SK-N-SH treated with all-trans-retinoic acid at 6 μM for 48 hours (cell line): ENCODE data around the gene PRRG2.

ENCODE experiments used
- ATAC-seq: fragments of 200-7000 bp; cut with Tn5 transposase; 3 replicates; pipeline ENCODE4 v1.9.1; 2020; ENCODE audit warnings: mild to moderate bottlenecking, moderate library complexity
- ARNTL ChIP-seq: fragments of 450-650 bp; formaldehyde crosslinking; IDR thresholded peaks from 2 replicates; pipeline ENCODE4 v1.5.0; 2020; ENCODE audit warnings: low read depth, mild to moderate bottlenecking, moderate library complexity, borderline replicate concordance
- BACH2 ChIP-seq: fragments of 250-450 bp; sonication (Bioruptor Pico); IDR thresholded peaks from 2 replicates; pipeline ENCODE4 v1.9.0; 2021; ENCODE audit warnings: mild to moderate bottlenecking, borderline replicate concordance
- CSRNP3 ChIP-seq: fragments of 250-450 bp; sonication (Bioruptor Pico); IDR thresholded peaks from 2 replicates; pipeline ENCODE4 v1.5.1; 2021; ENCODE audit warnings: mild to moderate bottlenecking, moderate library complexity
- ESRRG ChIP-seq: fragments of 250-450 bp; sonication (Bioruptor Pico); IDR thresholded peaks from 2 replicates; pipeline ENCODE4 v1.6.1; 2021; ENCODE audit warnings: mild to moderate bottlenecking
- GLIS3 ChIP-seq: fragments of 250-450 bp; sonication (Bioruptor Pico); IDR thresholded peaks from 2 replicates; pipeline ENCODE4 v1.5.0; 2020; ENCODE audit warnings: mild to moderate bottlenecking, moderate library complexity
- ISL1 ChIP-seq: fragments of 250-450 bp; sonication (Bioruptor Pico); IDR thresholded peaks from 2 replicates; pipeline ENCODE4 v2.1.2; 2022; ENCODE audit warnings: mild to moderate bottlenecking, moderate library complexity
- OSR1 ChIP-seq: fragments of 250-450 bp; sonication (Bioruptor Pico); IDR thresholded peaks from 2 replicates; pipeline ENCODE4 v1.8.0; 2022; ENCODE audit warnings: moderate library complexity, mild to moderate bottlenecking, inconsistent platforms
- PATZ1 ChIP-seq: fragments of 250-450 bp; sonication (Bioruptor Pico); IDR thresholded peaks from 2 replicates; pipeline ENCODE4 v1.8.0; 2020; ENCODE audit warnings: mild to moderate bottlenecking, moderate library complexity, borderline replicate concordance
- RARB ChIP-seq: fragments of 250-450 bp; sonication (Bioruptor Pico); IDR thresholded peaks from 2 replicates; pipeline ENCODE4 v1.8.0; 2021; ENCODE audit warnings: mild to moderate bottlenecking, moderate library complexity
- SNAI2 ChIP-seq: fragments of 250-450 bp; sonication (Bioruptor Pico); IDR thresholded peaks from 2 replicates; pipeline ENCODE4 v1.5.0; 2020; ENCODE audit warnings: mild to moderate bottlenecking, moderate library complexity
- TCF4 ChIP-seq: fragments of 250-450 bp; sonication (Bioruptor Pico); IDR thresholded peaks from 2 replicates; pipeline ENCODE4 v1.8.0; 2021; ENCODE audit warnings: mild to moderate bottlenecking, moderate library complexity, borderline replicate concordance
- TOX ChIP-seq: fragments of 250-450 bp; sonication (Bioruptor Pico); IDR thresholded peaks from 2 replicates; pipeline ENCODE4 v1.8.0; 2021; ENCODE audit warnings: mild to moderate bottlenecking, moderate library complexity, borderline replicate concordance
- TSHZ2 ChIP-seq: fragments of 250-450 bp; sonication (Bioruptor Pico); IDR thresholded peaks from 2 replicates; pipeline ENCODE4 v1.5.0; 2020; ENCODE audit warnings: mild to moderate bottlenecking, moderate library complexity
- ZC3H10 ChIP-seq: fragments of 250-450 bp; sonication (Bioruptor Pico); IDR thresholded peaks from 2 replicates; pipeline ENCODE4 v1.5.1; 2021; ENCODE audit warnings: mild to moderate bottlenecking, moderate library complexity
- ZFP3 ChIP-seq: fragments of 250-450 bp; sonication (Bioruptor Pico); IDR thresholded peaks from 2 replicates; pipeline ENCODE4 v1.5.0; 2020; ENCODE audit warnings: mild to moderate bottlenecking, moderate library complexity
- ZFP30 ChIP-seq: fragments of 450-650 bp; formaldehyde crosslinking; IDR thresholded peaks from 2 replicates; pipeline ENCODE4 v1.5.0; 2022; ENCODE audit warnings: mild to moderate bottlenecking, moderate library complexity
- ZNF565 ChIP-seq: fragments of 450-650 bp; formaldehyde crosslinking; conservative IDR thresholded peaks from 2 replicates; pipeline ENCODE4 v1.5.0; 2020; ENCODE audit warnings: low read depth, mild to moderate bottlenecking, moderate library complexity
- ZNF70 ChIP-seq: fragments of 450-650 bp; formaldehyde crosslinking; IDR thresholded peaks from 2 replicates; pipeline ENCODE4 v1.5.0; 2020; ENCODE audit warnings: mild to moderate bottlenecking, moderate library complexity
- ZNF8 ChIP-seq: fragments of 450-650 bp; formaldehyde crosslinking; IDR thresholded peaks from 2 replicates; pipeline ENCODE4 v1.5.0; 2020; ENCODE audit warnings: mild to moderate bottlenecking, moderate library complexity
- TF ChIP-seq, protein P1 (sequence below): fragments of 250-450 bp; sonication (Bioruptor Pico); IDR thresholded peaks from 2 replicates; pipeline ENCODE4 v1.5.1; 2020; ENCODE audit warnings: low read depth, mild to moderate bottlenecking, moderate library complexity
- TF ChIP-seq, protein P2 (sequence below): fragments of 250-450 bp; sonication (Bioruptor Pico); IDR thresholded peaks from 2 replicates; pipeline ENCODE4 v1.8.0; 2021; ENCODE audit warnings: low read depth, mild to moderate bottlenecking, moderate library complexity, borderline replicate concordance

The PRRG2 gene

GRCh38 chr19:49585023-49585422 lies 3.9 kb downstream of the PRRG2 start:
- TF ChIP-seq ISL1 (no peak), ZNF565 (no peak), TCF4 (CRISPR knock-in tag) (no peak), CSRNP3 (no peak), ZNF8 (CRISPR knock-in tag) (no peak), ZFP30 (CRISPR knock-in tag) (no peak), BACH2 (CRISPR knock-in tag) (no peak), TSHZ2 (CRISPR knock-in tag) (no peak), ZC3H10 (CRISPR knock-in tag) (no peak), RARB (CRISPR knock-in tag) (no peak), ARNTL (CRISPR knock-in tag) (no peak), GLIS3 (CRISPR knock-in tag) (no peak), ESRRG (CRISPR knock-in tag) (no peak)
- TF ChIP-seq, protein P1, sequence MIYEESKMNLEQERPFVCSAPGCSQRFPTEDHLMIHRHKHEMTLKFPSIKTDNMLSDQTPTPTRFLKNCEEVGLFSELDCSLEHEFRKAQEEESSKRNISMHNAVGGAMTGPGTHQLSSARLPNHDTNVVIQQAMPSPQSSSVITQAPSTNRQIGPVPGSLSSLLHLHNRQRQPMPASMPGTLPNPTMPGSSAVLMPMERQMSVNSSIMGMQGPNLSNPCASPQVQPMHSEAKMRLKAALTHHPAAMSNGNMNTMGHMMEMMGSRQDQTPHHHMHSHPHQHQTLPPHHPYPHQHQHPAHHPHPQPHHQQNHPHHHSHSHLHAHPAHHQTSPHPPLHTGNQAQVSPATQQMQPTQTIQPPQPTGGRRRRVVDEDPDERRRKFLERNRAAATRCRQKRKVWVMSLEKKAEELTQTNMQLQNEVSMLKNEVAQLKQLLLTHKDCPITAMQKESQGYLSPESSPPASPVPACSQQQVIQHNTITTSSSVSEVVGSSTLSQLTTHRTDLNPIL (CRISPR knock-in tag), result no peak
- no peak for ATAC-seq

GRCh38 chr19:49587227-49587626 lies 6.1 kb downstream of the PRRG2 start:
- no peak for TF ChIP-seq ZNF70
- TF ChIP-seq RARB (CRISPR knock-in tag), result no peak
- no peak for TF ChIP-seq OSR1 (CRISPR knock-in tag)
- no peak for TF ChIP-seq ZFP30 (CRISPR knock-in tag)
- TF ChIP-seq ARNTL (CRISPR knock-in tag), result no peak
- TF ChIP-seq, protein P1 (CRISPR knock-in tag), result no peak
- TF ChIP-seq PATZ1 (CRISPR knock-in tag), result no peak
- no peak for TF ChIP-seq ZFP3 (CRISPR knock-in tag)
- no peak for TF ChIP-seq BACH2 (CRISPR knock-in tag)
- TF ChIP-seq ISL1, result no peak
- TF ChIP-seq TOX, result no peak
- TF ChIP-seq ZNF565, result no peak
- TF ChIP-seq TSHZ2 (CRISPR knock-in tag), result no peak
- TF ChIP-seq ESRRG (CRISPR knock-in tag), result no peak
- TF ChIP-seq GLIS3 (CRISPR knock-in tag), result no peak
- TF ChIP-seq, protein P2, sequence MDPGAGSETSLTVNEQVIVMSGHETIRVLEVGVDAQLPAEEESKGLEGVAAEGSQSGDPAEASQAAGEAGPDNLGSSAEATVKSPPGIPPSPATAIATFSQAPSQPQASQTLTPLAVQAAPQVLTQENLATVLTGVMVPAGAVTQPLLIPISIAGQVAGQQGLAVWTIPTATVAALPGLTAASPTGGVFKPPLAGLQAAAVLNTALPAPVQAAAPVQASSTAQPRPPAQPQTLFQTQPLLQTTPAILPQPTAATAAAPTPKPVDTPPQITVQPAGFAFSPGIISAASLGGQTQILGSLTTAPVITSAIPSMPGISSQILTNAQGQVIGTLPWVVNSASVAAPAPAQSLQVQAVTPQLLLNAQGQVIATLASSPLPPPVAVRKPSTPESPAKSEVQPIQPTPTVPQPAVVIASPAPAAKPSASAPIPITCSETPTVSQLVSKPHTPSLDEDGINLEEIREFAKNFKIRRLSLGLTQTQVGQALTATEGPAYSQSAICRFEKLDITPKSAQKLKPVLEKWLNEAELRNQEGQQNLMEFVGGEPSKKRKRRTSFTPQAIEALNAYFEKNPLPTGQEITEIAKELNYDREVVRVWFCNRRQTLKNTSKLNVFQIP (CRISPR knock-in tag), result no peak
- no peak for TF ChIP-seq SNAI2 (CRISPR knock-in tag)
- TF ChIP-seq ZC3H10 (CRISPR knock-in tag), result no peak
- no peak for ATAC-seq
